HepG2 (cell line): ENCODE measurements around the gene NUDT1.

Experiments
- CTCF ChIP-seq: sonication (generic); formaldehyde crosslinking; IDR thresholded peaks from 2 replicates; pipeline ENCODE4 v1.5.0; 2020; ENCODE audit warnings: mild to moderate bottlenecking, missing genetic modification reagents, moderate library complexity
- JUNB ChIP-seq: sonication (generic); formaldehyde crosslinking; IDR thresholded peaks from 2 replicates; pipeline ENCODE4 v1.8.0; 2022; ENCODE audit warnings: missing genetic modification reagents, mild to moderate bottlenecking, borderline replicate concordance
- POLR2A ChIP-seq, 2 experiments: IDR thresholded peaks; 2 replicates each; pipeline ENCODE4 v1.6.1; 2011; ENCODE audit warnings: low read depth in 2 of 2, low read length in 2 of 2, mild to moderate bottlenecking in 1 of 2, moderate library complexity in 1 of 2; ENCODE audit not compliant: insufficient read depth in 1 of 2
- SP2 ChIP-seq: sonication (generic); formaldehyde crosslinking; IDR thresholded peaks from 2 replicates; pipeline ENCODE4 v1.5.1; 2020; ENCODE audit warnings: mild to moderate bottlenecking, missing genetic modification reagents
- ZMAT3 ChIP-seq: sonication (generic); formaldehyde crosslinking; conservative IDR thresholded peaks from 2 replicates; pipeline ENCODE4 v1.7.0; 2021; ENCODE audit warnings: missing genetic modification reagents
- ZNF10 ChIP-seq: sonication (generic); formaldehyde crosslinking; IDR thresholded peaks from 2 replicates; pipeline ENCODE4 v1.4.0; 2020; ENCODE audit warnings: mild to moderate bottlenecking, low read depth, missing genetic modification reagents, borderline replicate concordance
- ZNF512 ChIP-seq: sonication (generic); formaldehyde crosslinking; IDR thresholded peaks from 2 replicates; pipeline ENCODE4 v1.4.0; 2020; ENCODE audit warnings: mild to moderate bottlenecking, missing genetic modification reagents

- no peak for TF ChIP-seq ZNF512
- no peak for TF ChIP-seq ZMAT3
- TF ChIP-seq CTCF (CRISPR knock-in tag), result no peak
- TF ChIP-seq ZNF10 (CRISPR knock-in tag), result no peak
- TF ChIP-seq JUNB (CRISPR knock-in tag), result no peak
- no peak for TF ChIP-seq POLR2A (IDR thresholded peaks at IDR 0.05; ENCODE audit: insufficient read depth in 1 of 2, low read depth in 2 of 2, low read length in 2 of 2)
- TF ChIP-seq SP2 (CRISPR knock-in tag), result no peak
Measured at GRCh38 chr7:2257046-2257551, 15.1 kb downstream of the NUDT1 start.
